GM12878 (cell line): ENCODE results near the gene ANKRD33B. TPM values are rescaled to one million over a fixed set of nuclear protein-coding genes. Genes with fewer than 3 reads are reported as not detected.

Experiments used
- ATAC-seq: fragments of 200-7000 bp; cut with Tn5 transposase; 3 replicates; pipeline ENCODE4 v1.9.1; 2020; ENCODE audit warnings: mild to moderate bottlenecking, moderate library complexity
- BruUV-seq: library from RNA; stranded (reverse); fragments of 400-500 nt; replicated peaks from 2 replicates; lab custom pipeline; 2021; lab: Mats Ljungman, UMichigan
- CTCF ChIA-PET: fragments of 300-600 bp; sonication (Branson Sonifier 250); formaldehyde crosslinking; extraction: SDS; loops from one replicate; lab custom pipeline; 2021; ENCODE audit warnings: inconsistent platforms; lab: Yijun Ruan, JAX
- POLR2A ChIA-PET: fragments of 350-600 bp; formaldehyde crosslinking; extraction: SDS; loops from one replicate; lab custom pipeline; 2021; ENCODE audit warnings: inconsistent platforms; lab: Charles Lee
- RAD21 ChIA-PET: fragments of 300-600 bp; sonication (Branson Sonifier 250); formaldehyde crosslinking; loops from one replicate; lab custom pipeline; 2023; ENCODE audit warnings: antibody characterized with exemption; ENCODE audit not compliant: unreplicated experiment; lab: Charles Lee
- SMC1A ChIA-PET: fragments of 300-600 bp; sonication (Branson Sonifier 250); formaldehyde crosslinking; loops from one replicate; lab custom pipeline; 2023; ENCODE audit not compliant: unreplicated experiment, uncharacterized antibody; lab: Charles Lee
- DNase-seq: peaks from one replicate; pipeline ENCODE4 v3.0.0-alpha.2; 2011; ENCODE audit warnings: low read depth, low spot score
- FAIRE-seq: peaks from 3 replicates; lab custom pipeline; 2011; peaks lifted over from hg19 to GRCh38; lab: Jason Lieb, UNC
- H2AFZ ChIP-seq: 2 replicates; pipeline ENCODE4 v1.6.0; 2011; ENCODE audit warnings: low read depth, low read length, control low read depth; ENCODE audit not compliant: control insufficient read depth
- H3K27ac ChIP-seq: 2 replicates; pipeline ENCODE4 v1.5.1; 2011; ENCODE audit warnings: control low read depth; ENCODE audit not compliant: control insufficient read depth, insufficient read depth
- H3K27me3 ChIP-seq, 2 experiments: replicated peaks in 1 of 2; 2 replicates each; pipeline versions ENCODE4 v1.6.0 to v1.6.1; 2011; ENCODE audit warnings: low read length in 1 of 2; ENCODE audit not compliant: control insufficient read depth in 2 of 2, insufficient read depth in 2 of 2
- H3K36me3 ChIP-seq, 2 experiments: 2 replicates each; pipeline ENCODE4 v1.5.1; 2011; ENCODE audit warnings: low read length in 1 of 2; ENCODE audit not compliant: control insufficient read depth in 2 of 2, insufficient read depth in 2 of 2
- H3K4me1 ChIP-seq: 2 replicates; pipeline ENCODE4 v1.6.1; 2011; ENCODE audit warnings: mild to moderate bottlenecking, low read length, moderate library complexity, mixed read lengths; ENCODE audit not compliant: control insufficient read depth, insufficient read depth
- H3K4me2 ChIP-seq: 2 replicates; pipeline ENCODE4 v1.6.0; 2011; ENCODE audit warnings: control low read depth; ENCODE audit not compliant: control insufficient read depth, insufficient read depth
- H3K4me3 ChIP-seq: fragments of 200-600 bp; sonication (generic); 2 replicates; pipeline ENCODE4 v1.5.1; 2016
- H3K79me2 ChIP-seq: 2 replicates; pipeline ENCODE4 v1.6.0; 2011; ENCODE audit warnings: low read length; ENCODE audit not compliant: control insufficient read depth, insufficient read depth
- H3K9ac ChIP-seq: 2 replicates; pipeline ENCODE4 v1.8.0; 2011; ENCODE audit warnings: low read length, control low read depth, mixed read lengths; ENCODE audit not compliant: control insufficient read depth, insufficient read depth
- H3K9me3 ChIP-seq: replicated peaks from 3 replicates; pipeline ENCODE4 v1.5.1; 2011; ENCODE audit warnings: mild to moderate bottlenecking, low read length; ENCODE audit not compliant: control insufficient read depth, insufficient read depth
- H4K20me1 ChIP-seq: 2 replicates; pipeline ENCODE4 v1.6.0; 2011; ENCODE audit not compliant: control insufficient read depth, insufficient read depth
- CHD1 ChIP-seq: IDR thresholded peaks from 2 replicates; pipeline ENCODE4 v1.6.1; 2012; ENCODE audit warnings: low read depth, low read length, improper control_type of control experiment
- HCFC1 ChIP-seq: fragments of 150-350 bp; IDR thresholded peaks from 2 replicates; pipeline ENCODE4 v1.6.1; 2014; ENCODE audit warnings: low read length
- KLF5 ChIP-seq: fragments of 450-650 bp; IDR thresholded peaks from 2 replicates; pipeline ENCODE4 v1.6.1; 2014; ENCODE audit warnings: mild to moderate bottlenecking; ENCODE audit not compliant: partially characterized antibody
- NFIC ChIP-seq: IDR thresholded peaks from 2 replicates; pipeline ENCODE4 v1.6.1; 2012; ENCODE audit warnings: low read depth, mild to moderate bottlenecking, inconsistent platforms, low read length, moderate library complexity
- NR2C1 ChIP-seq: fragments of 450-650 bp; IDR thresholded peaks from 2 replicates; pipeline ENCODE4 v1.6.1; 2017; ENCODE audit warnings: antibody characterized with exemption, mild to moderate bottlenecking, moderate library complexity
- PAX8 ChIP-seq: fragments of 450-650 bp; IDR thresholded peaks from 2 replicates; pipeline ENCODE4 v1.6.1; 2017; ENCODE audit warnings: mild to moderate bottlenecking, moderate library complexity
- POU2F2 ChIP-seq: IDR thresholded peaks from 3 replicates; pipeline ENCODE4 v1.6.1; 2011; ENCODE audit warnings: low read depth, mild to moderate bottlenecking, low read length, borderline replicate concordance
- RAD51 ChIP-seq: fragments of 450-650 bp; IDR thresholded peaks from 2 replicates; pipeline ENCODE4 v1.6.1; 2016; ENCODE audit warnings: moderate library complexity, mild to moderate bottlenecking, inconsistent platforms
- SP1 ChIP-seq: IDR thresholded peaks from one replicate; pipeline ENCODE4 v1.6.1; 2011; ENCODE audit warnings: low read depth, low read length
- YY1 ChIP-seq: IDR thresholded peaks from 2 replicates; pipeline ENCODE4 v1.6.1; 2011; ENCODE audit warnings: low read depth, mild to moderate bottlenecking, low read length
- WGBS: methylation state at CpG from one replicate; pipeline ENCODE4 v1.1.6; 2016; ENCODE audit warnings: low lambda C conversion rate; ENCODE audit not compliant: insufficient replicate concordance, insufficient coverage; ENCODE audit errors: missing lambda C conversion rate; 5-methylcytosine and 5-hydroxymethylcytosine counted together
- in situ Hi-C: fragments of 300-500 bp; cut with MboI; formaldehyde crosslinking; loops from 9 replicates; pipeline ENCODE4 v1.14.3; 2018; ENCODE audit warnings: mixed read lengths
- intact Hi-C: fragments of 100-400 bp; cut with micrococcal nuclease; formaldehyde crosslinking; loops from one replicate; pipeline ENCODE4 v1.14.2; 2022; ENCODE audit not compliant: unreplicated experiment
- polyA plus RNA-seq, 11 experiments: library from polyadenylated mRNA; depleted of rRNA in 4 of 11; unstranded in 6 of 11; stranded (reverse) in 5 of 11; fragments of >200 nt; fragmentation: Nextera tagmentation in 4 of 11; fragmentation: Illumina TruSeq in 1 of 11; extraction: Ambion mirVana in 4 of 11; extraction: Trizol in 1 of 11; gene quantifications; 1 replicate in 1 of 11; 2 replicates in 10 of 11; pipeline versions ENCODE4 v1.2.1 to v1.2.3, GENCODE V29; 2011 to 2016; ENCODE audit warnings: inconsistent platforms in 2 of 11, missing spikeins in 2 of 11, low read depth in 1 of 11
- total RNA-seq, 4 experiments: library from RNA; depleted of rRNA in 3 of 4; stranded (reverse); fragments of >200 nt in 3 of 4; fragmentation: Illumina TruSeq in 1 of 4; extraction: Trizol in 1 of 4; gene quantifications; 2 replicates each; pipeline versions ENCODE4 v1.2.1 to v1.2.3, GENCODE V29; 2013 to 2021
- TF ChIP-seq, protein P1 (sequence below): fragments of 450-650 bp; formaldehyde crosslinking; IDR thresholded peaks from 2 replicates; pipeline ENCODE4 v1.4.0; 2022; ENCODE audit warnings: mild to moderate bottlenecking, moderate library complexity

ANKRD33B gene
- total and polyA plus RNA-seq, 10 of the 15 experiments (the other 5 are each of a cell fraction or from before 2014, with no cell fraction given), result 4.9 to 61.6 (median 15.6) TPM

DNA sequence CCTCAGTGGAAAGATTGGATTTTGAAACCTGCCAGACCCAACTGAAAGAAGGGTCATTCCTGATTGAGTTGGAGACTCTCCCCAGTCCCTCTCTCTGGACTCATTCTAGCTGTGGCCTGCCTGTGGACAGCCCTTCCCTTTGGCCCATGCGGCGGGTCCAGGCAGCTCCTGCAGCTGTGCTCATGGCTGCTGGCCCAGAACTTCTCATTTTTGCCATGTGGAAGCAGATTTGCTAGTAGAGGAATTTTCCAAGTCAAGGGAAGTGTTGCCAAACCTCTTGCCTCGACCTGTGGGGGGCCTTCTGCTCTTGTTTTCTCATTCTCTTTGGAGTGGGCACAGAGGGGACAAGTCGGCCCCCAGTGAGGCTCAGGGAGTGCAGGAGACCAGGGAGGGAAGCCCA is 89.2 kb downstream of the ANKRD33B start:
- Histone ChIP-seq H3K27ac (no peak overlapping the region), H3K27me3 (no peaks in the 10 kb centered on the region), H3K4me3 (no peak overlapping the region), H3K9ac (no peak overlapping the region), H3K9me3 (no peaks in the 10 kb centered on the region), H2AFZ (no peak overlapping the region), H3K36me3 (peaks cover 28 to 38% of the 10 kb centered on the region in 2 experiments), H3K4me1 (no peaks in the 10 kb centered on the region; the same call in 1 of the 2 replicates), H3K79me2 (peaks cover 2% of the 10 kb centered on the region), H4K20me1 (no peaks in the 10 kb centered on the region), H3K4me2 (no peak overlapping the region)
- BruUV-seq, result no TSS peak
- ChIA-PET POLR2A (no interaction called here), SMC1A (interaction anchor here (1.2 kb wide), 1 partner anchor 16 kb away, joined by 3 read pairs; no protein-coding TSS in a partner anchor), CTCF (interaction anchor here (0.6 to 1.9 kb wide), 4 partner anchors 9 to 37 kb away, joined by 3 to 4 read pairs (median 4); no protein-coding TSS in a partner anchor), RAD21 (interaction anchor here (0.6 kb wide), 1 partner anchor 43 kb away, joined by 3 read pairs; no protein-coding TSS in a partner anchor)
- intact Hi-C loops, result no loop called here
- DNase-seq (no peak), FAIRE-seq (no peak), ATAC-seq (no peak)
- 92% methylated on average over 4 of the region's 4 CpGs for WGBS
- TF ChIP-seq POU2F2 (no peak), NFIC (no peak)
- in situ Hi-C loops, result no loop called here

DNA sequence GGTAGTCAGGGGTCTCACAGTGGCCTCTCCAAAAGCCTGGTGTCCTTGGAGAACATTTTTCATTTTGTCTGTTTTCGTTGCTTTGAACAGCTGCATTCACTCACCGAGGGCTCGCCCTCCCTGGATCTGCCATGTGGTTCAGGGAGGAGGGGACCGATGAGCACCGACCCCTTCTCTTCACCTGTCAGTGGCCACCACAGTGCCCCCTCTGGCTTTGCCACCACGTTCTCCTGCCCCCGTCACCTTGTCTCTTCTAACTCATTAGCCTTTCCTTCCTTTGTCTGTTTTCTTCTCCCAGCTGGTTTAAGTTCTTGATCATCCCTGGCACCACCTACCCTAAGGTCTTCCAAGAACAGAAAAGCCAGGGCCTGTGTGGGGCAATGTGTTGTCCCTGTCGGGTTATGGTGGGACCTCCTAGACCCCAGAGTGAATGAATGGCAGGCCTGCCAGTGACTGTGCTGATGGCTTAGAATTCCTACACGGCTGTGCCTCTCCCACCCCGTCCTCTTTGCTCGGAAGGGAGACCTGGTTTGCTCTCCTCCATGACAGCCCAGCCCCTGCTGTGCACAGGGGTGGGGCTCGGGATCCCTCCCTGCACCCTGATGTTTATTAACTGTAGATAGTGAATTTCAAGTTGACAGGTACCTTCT is 90.0 kb downstream of the ANKRD33B start:
- Histone ChIP-seq H3K79me2 (no peaks in the 10 kb centered on the region; the same call in none of the 2 replicates), H2AFZ (no peak overlapping the region), H3K9ac (no peak overlapping the region), H3K9me3 (0 out of 3 replicates have a peak, but pooled peaks cover 2% of the 10 kb centered on the region), H3K27me3 (no peaks in the 10 kb centered on the region), H3K4me3 (no peak overlapping the region), H4K20me1 (no peaks in the 10 kb centered on the region), H3K36me3 (peaks cover 26 to 38% of the 10 kb centered on the region in 2 experiments), H3K27ac (no peak overlapping the region), H3K4me2 (no peak overlapping the region), H3K4me1 (no peaks in the 10 kb centered on the region; the same call in 1 of the 2 replicates)
- BruUV-seq, result no TSS peak
- 84% methylated on average over 12 of the region's 12 CpGs for WGBS
- no peak for DNase-seq
- CTCF ChIA-PET, result interaction anchor here (1.3 to 1.9 kb wide), 2 partner anchors 31 to 36 kb away, joined by 3 to 4 read pairs; no protein-coding TSS in a partner anchor
- RAD21 ChIA-PET, result no interaction called here
- no peak for ATAC-seq
- in situ Hi-C loops, result no loop called here
- no peak for FAIRE-seq
- POLR2A ChIA-PET, result no interaction called here
- SMC1A ChIA-PET, result no interaction called here
- intact Hi-C loops, result loop anchor here (2.0 kb wide), 1 partner anchor 31 kb away; no protein-coding TSS in a partner anchor
- TF ChIP-seq CHD1 (no peak), HCFC1 (no peak), SP1 (no peak), PAX8 (no peak), RAD51 (no peak), YY1 (no peak), NR2C1 (no peak), KLF5 (no peak)
- TF ChIP-seq, protein P1, sequence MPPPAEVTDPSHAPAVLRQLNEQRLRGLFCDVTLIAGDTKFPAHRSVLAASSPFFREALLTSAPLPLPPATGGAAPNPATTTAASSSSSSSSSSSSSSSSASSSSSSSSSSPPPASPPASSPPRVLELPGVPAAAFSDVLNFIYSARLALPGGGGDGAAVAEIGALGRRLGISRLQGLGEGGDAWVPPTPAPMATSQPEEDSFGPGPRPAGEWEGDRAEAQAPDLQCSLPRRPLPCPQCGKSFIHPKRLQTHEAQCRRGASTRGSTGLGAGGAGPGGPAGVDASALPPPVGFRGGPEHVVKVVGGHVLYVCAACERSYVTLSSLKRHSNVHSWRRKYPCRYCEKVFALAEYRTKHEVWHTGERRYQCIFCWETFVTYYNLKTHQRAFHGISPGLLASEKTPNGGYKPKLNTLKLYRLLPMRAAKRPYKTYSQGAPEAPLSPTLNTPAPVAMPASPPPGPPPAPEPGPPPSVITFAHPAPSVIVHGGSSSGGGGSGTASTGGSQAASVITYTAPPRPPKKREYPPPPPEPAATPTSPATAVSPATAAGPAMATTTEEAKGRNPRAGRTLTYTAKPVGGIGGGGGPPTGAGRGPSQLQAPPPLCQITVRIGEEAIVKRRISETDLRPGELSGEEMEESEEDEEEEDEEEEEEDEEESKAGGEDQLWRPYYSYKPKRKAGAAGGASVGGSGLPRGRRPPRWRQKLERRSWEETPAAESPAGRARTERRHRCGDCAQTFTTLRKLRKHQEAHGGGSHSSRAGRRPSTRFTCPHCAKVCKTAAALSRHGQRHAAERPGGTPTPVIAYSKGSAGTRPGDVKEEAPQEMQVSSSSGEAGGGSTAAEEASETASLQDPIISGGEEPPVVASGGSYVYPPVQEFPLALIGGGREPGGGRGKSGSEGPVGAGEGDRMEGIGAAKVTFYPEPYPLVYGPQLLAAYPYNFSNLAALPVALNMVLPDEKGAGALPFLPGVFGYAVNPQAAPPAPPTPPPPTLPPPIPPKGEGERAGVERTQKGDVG (CRISPR knock-in tag), result no peak
